A549 (cell line): ENCODE results near the gene ASTN1.

ENCODE experiments used
- TF ChIP-seq, protein P1 (sequence below): fragments of >200 bp; sonication (Bioruptor Twin); formaldehyde crosslinking; IDR thresholded peaks from 3 replicates; pipeline ENCODE4 v1.5.1; 2016
- TF ChIP-seq, protein P2 (sequence below): IDR thresholded peaks from 2 replicates; pipeline ENCODE4 v1.6.1; 2012

GRCh38 chr1:177172866-177173265 is 8.4 kb upstream of the ASTN1 start:
- TF ChIP-seq, protein P1, sequence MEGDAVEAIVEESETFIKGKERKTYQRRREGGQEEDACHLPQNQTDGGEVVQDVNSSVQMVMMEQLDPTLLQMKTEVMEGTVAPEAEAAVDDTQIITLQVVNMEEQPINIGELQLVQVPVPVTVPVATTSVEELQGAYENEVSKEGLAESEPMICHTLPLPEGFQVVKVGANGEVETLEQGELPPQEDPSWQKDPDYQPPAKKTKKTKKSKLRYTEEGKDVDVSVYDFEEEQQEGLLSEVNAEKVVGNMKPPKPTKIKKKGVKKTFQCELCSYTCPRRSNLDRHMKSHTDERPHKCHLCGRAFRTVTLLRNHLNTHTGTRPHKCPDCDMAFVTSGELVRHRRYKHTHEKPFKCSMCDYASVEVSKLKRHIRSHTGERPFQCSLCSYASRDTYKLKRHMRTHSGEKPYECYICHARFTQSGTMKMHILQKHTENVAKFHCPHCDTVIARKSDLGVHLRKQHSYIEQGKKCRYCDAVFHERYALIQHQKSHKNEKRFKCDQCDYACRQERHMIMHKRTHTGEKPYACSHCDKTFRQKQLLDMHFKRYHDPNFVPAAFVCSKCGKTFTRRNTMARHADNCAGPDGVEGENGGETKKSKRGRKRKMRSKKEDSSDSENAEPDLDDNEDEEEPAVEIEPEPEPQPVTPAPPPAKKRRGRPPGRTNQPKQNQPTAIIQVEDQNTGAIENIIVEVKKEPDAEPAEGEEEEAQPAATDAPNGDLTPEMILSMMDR: no peak
- TF ChIP-seq, protein P2, sequence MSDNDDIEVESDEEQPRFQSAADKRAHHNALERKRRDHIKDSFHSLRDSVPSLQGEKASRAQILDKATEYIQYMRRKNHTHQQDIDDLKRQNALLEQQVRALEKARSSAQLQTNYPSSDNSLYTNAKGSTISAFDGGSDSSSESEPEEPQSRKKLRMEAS: no peak
